Stomach (tissue), 4 donors: ENCODE measurements around the gene TAF1C.
"Not testable (repeated sequence)": the region's sequence is repeated elsewhere in the genome, so short reads cannot be mapped to it uniquely, and the experiment has no call there.

Source experiments
- POLR2A ChIP-seq, 4 donors: fragments of 450-650 bp; IDR thresholded peaks; one replicate each; pipeline ENCODE4 v1.6.1; 2016; ENCODE audit warnings: antibody characterized with exemption in 4 of 4, control low read depth in 2 of 4, mild to moderate bottlenecking in 1 of 4, moderate library complexity in 1 of 4
- POLR2AphosphoS5 ChIP-seq, 3 donors: sonication (generic); formaldehyde crosslinking; IDR thresholded peaks; one replicate each; pipeline ENCODE4 v1.6.1; 2016; ENCODE audit warnings: antibody characterized with exemption in 3 of 3
- TF ChIP-seq, protein P1 (sequence below), 7 experiments: fragments of 450-650 bp in 4 of 7; fragments of 200-600 bp in 3 of 7; sonication (generic) in 3 of 7; IDR thresholded peaks; one replicate each; pipeline ENCODE4 v1.5.1; 2016 to 2019; ENCODE audit warnings: antibody characterized with exemption in 7 of 7, control low read depth in 2 of 7, mild to moderate bottlenecking in 1 of 7

GRCh38 chr16:84216144-84216543 lies 29.3 kb upstream of the TAF1C start:
- TF ChIP-seq, protein P1, sequence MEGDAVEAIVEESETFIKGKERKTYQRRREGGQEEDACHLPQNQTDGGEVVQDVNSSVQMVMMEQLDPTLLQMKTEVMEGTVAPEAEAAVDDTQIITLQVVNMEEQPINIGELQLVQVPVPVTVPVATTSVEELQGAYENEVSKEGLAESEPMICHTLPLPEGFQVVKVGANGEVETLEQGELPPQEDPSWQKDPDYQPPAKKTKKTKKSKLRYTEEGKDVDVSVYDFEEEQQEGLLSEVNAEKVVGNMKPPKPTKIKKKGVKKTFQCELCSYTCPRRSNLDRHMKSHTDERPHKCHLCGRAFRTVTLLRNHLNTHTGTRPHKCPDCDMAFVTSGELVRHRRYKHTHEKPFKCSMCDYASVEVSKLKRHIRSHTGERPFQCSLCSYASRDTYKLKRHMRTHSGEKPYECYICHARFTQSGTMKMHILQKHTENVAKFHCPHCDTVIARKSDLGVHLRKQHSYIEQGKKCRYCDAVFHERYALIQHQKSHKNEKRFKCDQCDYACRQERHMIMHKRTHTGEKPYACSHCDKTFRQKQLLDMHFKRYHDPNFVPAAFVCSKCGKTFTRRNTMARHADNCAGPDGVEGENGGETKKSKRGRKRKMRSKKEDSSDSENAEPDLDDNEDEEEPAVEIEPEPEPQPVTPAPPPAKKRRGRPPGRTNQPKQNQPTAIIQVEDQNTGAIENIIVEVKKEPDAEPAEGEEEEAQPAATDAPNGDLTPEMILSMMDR (IDR thresholded peaks at IDR 0.05): not testable (repeated sequence)
- not testable (repeated sequence) for TF ChIP-seq POLR2AphosphoS5, POLR2A (IDR thresholded peaks at IDR 0.05)
